ENCODE results near the gene TUBGCP2.

TUBGCP2 gene

GRCh38 chr10:133350283-133350949, 41.7 kb upstream of the TUBGCP2 start:
- no peak for TF ChIP-seq CTCF (IDR thresholded peaks at IDR 0.05; ENCODE audit: low read depth, low read length)
- no peaks in the 10 kb centered on the region for H3K9me3 ChIP-seq
- H3K4me1 ChIP-seq = no peaks in the 10 kb centered on the region; the same call in 1 of the 2 replicates
- H3K4me3 ChIP-seq (ENCODE audit: low read depth, low read length) = no peak overlapping the region
- no peaks in the 10 kb centered on the region for H3K36me3 ChIP-seq
- DNase-seq = no peak
- no peaks in the 10 kb centered on the region for H3K27me3 ChIP-seq

GRCh38 chr10:133349577-133350011, 40.9 kb upstream of the TUBGCP2 start:
- no peak for DNase-seq
- Histone ChIP-seq H3K9me3 (no peaks in the 10 kb centered on the region), H3K27me3 (no peaks in the 10 kb centered on the region; the same call in 1 of the 2 replicates), H3K4me1 (no peaks in the 10 kb centered on the region; the same call in 1 of the 2 replicates), H3K4me3 (ENCODE audit: low read depth, low read length) (no peak overlapping the region), H3K36me3 (no peaks in the 10 kb centered on the region)
- no peak for TF ChIP-seq CTCF (IDR thresholded peaks at IDR 0.05; ENCODE audit: low read depth, low read length)

- Histone ChIP-seq H3K27me3 (no peaks in the 10 kb centered on the region; the same call in 1 of the 2 replicates), H3K4me3 (ENCODE audit: low read depth, low read length) (no peak overlapping the region), H3K36me3 (no peaks in the 10 kb centered on the region), H3K4me1 (no peaks in the 10 kb centered on the region; the same call in 1 of the 2 replicates), H3K9me3 (no peaks in the 10 kb centered on the region)
- no peak for DNase-seq
- no peak for TF ChIP-seq CTCF (IDR thresholded peaks at IDR 0.05; ENCODE audit: low read depth, low read length)
These were observed 40.5 kb upstream of the TUBGCP2 start for GRCh38 chr10:133349160-133349568.

GRCh38 chr10:133347710-133348517, 39.2 kb upstream of the TUBGCP2 start:
- DNase-seq = no peak
- H3K4me1 ChIP-seq = no peaks in the 10 kb centered on the region; the same call in 1 of the 2 replicates
- no peaks in the 10 kb centered on the region for H3K9me3 ChIP-seq
- no peaks in the 10 kb centered on the region; the same call in none of the 2 replicates for H3K27me3 ChIP-seq
- no peaks in the 10 kb centered on the region for H3K36me3 ChIP-seq
- TF ChIP-seq CTCF (IDR thresholded peaks at IDR 0.05; ENCODE audit: low read depth, low read length) = no peak
- no peak overlapping the region for H3K4me3 ChIP-seq (ENCODE audit: low read depth, low read length)

GRCh38 chr10:133346413-133346812, 37.7 kb upstream of the TUBGCP2 start:
- Histone ChIP-seq H3K4me1 (no peaks in the 10 kb centered on the region; the same call in 1 of the 2 replicates), H3K27me3 (peaks cover 4% of the 10 kb centered on the region), H3K9me3 (no peaks in the 10 kb centered on the region), H3K36me3 (no peaks in the 10 kb centered on the region), H3K4me3 (ENCODE audit: low read depth, low read length) (no peak overlapping the region)
- no peak for TF ChIP-seq CTCF (IDR thresholded peaks at IDR 0.05; ENCODE audit: low read depth, low read length)
- no peak for DNase-seq
